Type B pancreatic cell (in vitro differentiated cells): Measurements from ENCODE around the gene MAP4. TPM values are rescaled to one million over a fixed set of nuclear protein-coding genes. Genes with fewer than 3 reads are reported as not detected.

Experiments
- DNase-seq: peaks from one replicate; pipeline ENCODE4 v3.0.0; 2021; ENCODE audit warnings: mixed read lengths; ENCODE audit not compliant: unreplicated experiment; ENCODE audit errors: extremely low spot score
- H3K27ac Mint-ChIP-seq: 2 replicates; pipeline ENCODE4 v1.8.0; 2021; ENCODE audit warnings: mild to moderate bottlenecking, mixed read lengths
- H3K27me3 Mint-ChIP-seq: 2 replicates; pipeline ENCODE4 v1.8.0; 2021; ENCODE audit warnings: mixed read lengths
- H3K36me3 Mint-ChIP-seq: 2 replicates; pipeline ENCODE4 v1.8.0; 2021; ENCODE audit warnings: mixed read lengths
- H3K4me1 Mint-ChIP-seq: one replicate; pipeline ENCODE4 v1.8.0; 2021; ENCODE audit warnings: mixed read lengths; ENCODE audit not compliant: unreplicated experiment
- H3K4me3 Mint-ChIP-seq: 2 replicates; pipeline ENCODE4 v1.8.0; 2021; ENCODE audit warnings: mild to moderate bottlenecking, mixed read lengths
- H3K9me3 Mint-ChIP-seq: 2 replicates; pipeline ENCODE4 v1.8.0; 2021; ENCODE audit warnings: mixed read lengths
- total RNA-seq: library from RNA; stranded (reverse); gene quantifications from 2 replicates; pipeline ENCODE4 v1.2.1, GENCODE V29; 2021; ENCODE audit warnings: low replicate concordance
- TF ChIP-seq, protein P1 (sequence below): fragments of 200-600 bp; sonication (generic); conservative IDR thresholded peaks from 2 replicates; pipeline ENCODE4 v1.5.0; 2021; ENCODE audit warnings: antibody characterized with exemption, mild to moderate bottlenecking

The MAP4 gene
- total RNA-seq, 1 donor from 2014 or later: 120 TPM

DNA sequence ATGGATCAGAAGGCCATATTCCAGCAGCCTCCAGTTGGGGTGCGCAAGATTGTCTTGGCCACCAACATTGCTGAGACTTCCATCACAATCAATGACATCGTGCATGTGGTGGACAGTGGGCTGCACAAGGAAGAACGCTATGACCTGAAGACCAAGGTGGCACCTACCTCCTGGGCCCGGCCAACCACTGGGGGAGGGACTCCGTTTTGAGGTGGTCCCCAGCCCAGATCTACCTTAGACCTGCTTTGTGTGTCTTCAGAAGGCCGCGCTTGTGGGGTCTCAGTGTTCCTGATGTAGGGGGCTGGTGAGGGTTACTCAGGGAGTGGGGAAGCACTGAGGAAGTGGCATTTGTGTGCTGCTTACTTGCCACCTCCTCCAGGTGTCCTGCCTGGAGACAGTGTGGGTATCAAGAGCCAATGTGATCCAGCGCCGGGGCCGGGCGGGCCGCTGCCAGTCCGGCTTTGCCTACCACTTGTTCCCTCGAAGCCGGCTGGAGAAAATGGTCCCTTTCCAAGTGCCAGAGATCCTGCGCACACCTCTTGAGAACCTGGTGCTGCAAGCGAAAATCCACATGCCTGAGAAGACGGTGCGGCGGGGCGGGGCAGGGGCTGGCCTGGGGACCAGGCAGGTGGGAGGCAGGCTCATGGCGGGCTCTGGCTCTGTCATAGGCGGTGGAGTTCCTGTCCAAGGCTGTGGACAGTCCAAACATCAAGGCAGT is 168.3 kb downstream of the MAP4 start:
- H3K36me3 Mint-ChIP-seq: peaks cover 14% of the 10 kb centered on the region
- H3K4me1 Mint-ChIP-seq: no peaks in the 10 kb centered on the region

DNA sequence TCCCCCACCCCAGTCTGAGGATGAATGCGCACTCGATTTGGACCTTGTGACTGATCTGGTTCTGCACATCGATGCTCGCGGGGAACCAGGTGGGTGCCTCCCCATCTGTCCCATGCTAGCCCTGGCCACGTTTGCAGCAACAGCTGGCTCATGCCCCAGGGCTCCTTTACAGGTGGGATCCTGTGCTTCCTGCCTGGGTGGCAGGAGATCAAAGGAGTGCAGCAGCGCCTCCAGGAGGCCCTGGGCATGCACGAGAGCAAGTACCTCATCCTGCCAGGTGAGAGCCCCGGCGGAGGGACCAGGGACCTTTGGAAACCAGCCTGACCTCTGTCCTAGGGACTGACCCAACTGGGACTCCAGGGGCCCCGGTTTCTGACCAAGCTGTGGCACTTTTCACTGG is 169.0 kb downstream of the MAP4 start:
- no peak for DNase-seq
- no peaks in the 10 kb centered on the region for H3K4me1 Mint-ChIP-seq
- H3K27ac Mint-ChIP-seq: no peak overlapping the region

More for the DNA sequence above, 168.3 kb downstream of the MAP4 start:
- Mint-ChIP-seq H3K27ac (no peak overlapping the region), H3K9me3 (no peaks in the 10 kb centered on the region), H3K27me3 (no peaks in the 10 kb centered on the region), H3K4me3 (no peak overlapping the region)
- TF ChIP-seq, protein P1, sequence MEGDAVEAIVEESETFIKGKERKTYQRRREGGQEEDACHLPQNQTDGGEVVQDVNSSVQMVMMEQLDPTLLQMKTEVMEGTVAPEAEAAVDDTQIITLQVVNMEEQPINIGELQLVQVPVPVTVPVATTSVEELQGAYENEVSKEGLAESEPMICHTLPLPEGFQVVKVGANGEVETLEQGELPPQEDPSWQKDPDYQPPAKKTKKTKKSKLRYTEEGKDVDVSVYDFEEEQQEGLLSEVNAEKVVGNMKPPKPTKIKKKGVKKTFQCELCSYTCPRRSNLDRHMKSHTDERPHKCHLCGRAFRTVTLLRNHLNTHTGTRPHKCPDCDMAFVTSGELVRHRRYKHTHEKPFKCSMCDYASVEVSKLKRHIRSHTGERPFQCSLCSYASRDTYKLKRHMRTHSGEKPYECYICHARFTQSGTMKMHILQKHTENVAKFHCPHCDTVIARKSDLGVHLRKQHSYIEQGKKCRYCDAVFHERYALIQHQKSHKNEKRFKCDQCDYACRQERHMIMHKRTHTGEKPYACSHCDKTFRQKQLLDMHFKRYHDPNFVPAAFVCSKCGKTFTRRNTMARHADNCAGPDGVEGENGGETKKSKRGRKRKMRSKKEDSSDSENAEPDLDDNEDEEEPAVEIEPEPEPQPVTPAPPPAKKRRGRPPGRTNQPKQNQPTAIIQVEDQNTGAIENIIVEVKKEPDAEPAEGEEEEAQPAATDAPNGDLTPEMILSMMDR: no peak
- DNase-seq: no peak

DNA sequence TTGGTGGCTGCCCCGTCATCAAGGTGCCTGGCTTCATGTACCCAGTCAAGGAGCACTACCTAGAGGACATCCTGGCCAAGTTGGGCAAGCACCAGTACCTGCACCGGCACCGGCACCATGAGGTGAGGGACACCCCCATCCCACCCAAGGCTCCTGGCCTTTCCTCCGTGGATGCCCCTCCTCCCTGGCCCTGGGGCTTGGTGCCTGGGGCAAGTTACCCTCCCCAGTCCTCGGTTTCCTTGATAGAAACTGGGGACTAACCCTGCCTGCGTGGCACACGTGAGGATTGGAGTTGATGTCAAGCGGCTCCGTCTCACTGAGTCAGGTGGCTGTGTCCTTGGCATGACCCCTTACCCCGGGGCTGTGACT is 169.4 kb downstream of the MAP4 start:
- Mint-ChIP-seq H3K27ac (no peak overlapping the region), H3K9me3 (no peaks in the 10 kb centered on the region), H3K4me3 (no peak overlapping the region), H3K27me3 (no peaks in the 10 kb centered on the region), H3K4me1 (no peaks in the 10 kb centered on the region), H3K36me3 (peaks cover 17% of the 10 kb centered on the region)
- TF ChIP-seq, protein P1: no peak
- no peak for DNase-seq

More for the DNA sequence above, 169.0 kb downstream of the MAP4 start:
- H3K27me3 Mint-ChIP-seq: no peaks in the 10 kb centered on the region
- TF ChIP-seq, protein P1: no peak
- H3K4me3 Mint-ChIP-seq: no peak overlapping the region
- no peaks in the 10 kb centered on the region for H3K9me3 Mint-ChIP-seq
- H3K36me3 Mint-ChIP-seq: peaks cover 14% of the 10 kb centered on the region

DNA sequence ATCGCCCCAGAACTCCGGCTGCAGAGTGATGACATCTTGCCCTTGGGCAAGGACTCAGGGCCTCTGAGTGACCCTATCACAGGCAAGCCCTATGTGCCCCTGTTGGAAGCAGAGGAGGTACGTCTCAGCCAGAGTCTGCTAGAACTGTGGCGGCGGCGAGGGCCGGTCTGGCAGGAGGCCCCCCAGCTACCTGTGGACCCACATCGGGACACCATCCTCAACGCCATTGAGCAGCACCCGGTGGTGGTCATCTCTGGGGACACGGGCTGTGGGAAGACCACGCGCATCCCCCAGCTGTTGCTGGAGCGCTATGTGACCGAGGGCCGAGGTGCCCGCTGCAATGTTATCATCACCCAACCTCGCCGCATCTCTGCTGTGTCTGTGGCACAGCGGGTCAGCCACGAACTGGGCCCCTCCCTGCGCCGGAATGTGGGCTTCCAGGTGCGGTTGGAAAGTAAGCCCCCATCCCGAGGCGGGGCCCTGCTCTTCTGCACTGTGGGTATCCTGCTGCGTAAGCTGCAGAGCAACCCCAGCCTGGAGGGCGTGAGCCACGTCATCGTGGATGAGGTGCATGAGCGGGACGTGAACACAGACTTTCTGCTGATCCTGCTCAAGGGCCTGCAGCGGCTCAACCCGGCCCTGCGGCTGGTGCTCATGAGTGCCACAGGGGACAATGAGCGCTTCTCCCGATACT is 169.9 kb downstream of the MAP4 start:
- TF ChIP-seq, protein P1: no peak
- no peaks in the 10 kb centered on the region for H3K9me3 Mint-ChIP-seq
- H3K36me3 Mint-ChIP-seq: peaks cover 21% of the 10 kb centered on the region
- no peaks in the 10 kb centered on the region for H3K27me3 Mint-ChIP-seq
- H3K4me3 Mint-ChIP-seq: no peak overlapping the region
- H3K27ac Mint-ChIP-seq: no peak overlapping the region
- H3K4me1 Mint-ChIP-seq: no peaks in the 10 kb centered on the region
- DNase-seq: no peak

DNA sequence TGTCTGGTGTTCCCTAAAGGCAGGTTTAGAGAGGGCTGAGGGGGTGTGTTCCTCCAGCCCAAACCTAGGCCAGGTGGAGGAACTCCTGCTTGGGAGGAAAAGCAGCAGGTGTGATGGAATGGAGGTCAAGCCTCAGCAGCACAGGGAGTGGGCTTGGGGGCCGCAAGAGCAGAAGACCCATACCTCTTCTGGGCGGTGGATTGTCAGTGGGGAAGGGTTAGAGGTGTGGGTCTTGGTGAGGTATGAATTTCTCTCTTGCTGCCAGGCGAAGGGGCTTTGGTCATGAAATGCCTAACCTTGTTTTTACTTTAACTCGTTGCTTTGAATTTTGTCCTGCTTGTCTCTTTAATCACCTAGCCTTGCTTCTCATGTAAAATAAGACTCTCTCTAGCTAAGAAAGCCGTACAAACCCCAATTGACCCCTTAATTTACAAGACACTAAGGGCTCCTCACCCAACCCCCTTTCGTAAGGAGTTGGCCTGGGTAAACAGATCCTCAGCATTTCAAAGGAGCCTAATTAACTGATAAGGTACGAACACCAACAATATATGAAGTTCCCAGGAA is 174.3 kb downstream of the MAP4 start:
- Mint-ChIP-seq H3K4me1 (peaks cover 4% of the 10 kb centered on the region), H3K27me3 (no peaks in the 10 kb centered on the region), H3K4me3 (no peak overlapping the region), H3K9me3 (no peaks in the 10 kb centered on the region), H3K36me3 (peaks cover 25% of the 10 kb centered on the region), H3K27ac (no peak overlapping the region)
- DNase-seq: no peak
- TF ChIP-seq, protein P1: no peak
